ENCODE measurements around the gene SPA17. TPM values are rescaled to one million over a fixed set of nuclear protein-coding genes. Genes with fewer than 3 reads are reported as not detected.

The SPA17 gene
- total and polyA plus RNA-seq, 2 experiments from 2014 or later = 9.3 to 13.2 TPM

DNA sequence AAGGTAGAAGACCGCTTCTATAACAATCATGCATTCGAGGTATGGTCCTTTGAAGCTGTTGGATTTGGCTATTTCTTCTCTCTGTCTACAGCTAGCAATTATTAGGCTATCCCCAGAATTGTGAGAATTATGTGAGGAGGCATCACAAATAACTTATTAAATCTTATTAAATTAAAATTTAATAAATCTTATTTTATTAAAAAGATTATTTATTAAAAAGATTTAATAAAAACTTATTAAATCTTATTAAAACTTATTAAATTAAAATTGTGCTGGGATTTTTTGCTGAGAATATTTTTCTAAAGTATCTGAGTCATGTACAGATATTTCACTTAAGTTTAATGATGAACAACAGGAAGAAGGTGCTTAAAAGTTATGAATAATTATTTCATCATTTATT, 7.7 kb downstream of the SPA17 start:
- H3K4me1 ChIP-seq (ENCODE audit: low read depth) = no peaks in the 10 kb centered on the region
- no peak overlapping the region for H3K4me3 ChIP-seq
- TF ChIP-seq, protein P1, sequence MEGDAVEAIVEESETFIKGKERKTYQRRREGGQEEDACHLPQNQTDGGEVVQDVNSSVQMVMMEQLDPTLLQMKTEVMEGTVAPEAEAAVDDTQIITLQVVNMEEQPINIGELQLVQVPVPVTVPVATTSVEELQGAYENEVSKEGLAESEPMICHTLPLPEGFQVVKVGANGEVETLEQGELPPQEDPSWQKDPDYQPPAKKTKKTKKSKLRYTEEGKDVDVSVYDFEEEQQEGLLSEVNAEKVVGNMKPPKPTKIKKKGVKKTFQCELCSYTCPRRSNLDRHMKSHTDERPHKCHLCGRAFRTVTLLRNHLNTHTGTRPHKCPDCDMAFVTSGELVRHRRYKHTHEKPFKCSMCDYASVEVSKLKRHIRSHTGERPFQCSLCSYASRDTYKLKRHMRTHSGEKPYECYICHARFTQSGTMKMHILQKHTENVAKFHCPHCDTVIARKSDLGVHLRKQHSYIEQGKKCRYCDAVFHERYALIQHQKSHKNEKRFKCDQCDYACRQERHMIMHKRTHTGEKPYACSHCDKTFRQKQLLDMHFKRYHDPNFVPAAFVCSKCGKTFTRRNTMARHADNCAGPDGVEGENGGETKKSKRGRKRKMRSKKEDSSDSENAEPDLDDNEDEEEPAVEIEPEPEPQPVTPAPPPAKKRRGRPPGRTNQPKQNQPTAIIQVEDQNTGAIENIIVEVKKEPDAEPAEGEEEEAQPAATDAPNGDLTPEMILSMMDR (IDR thresholded peaks at IDR 0.05; ENCODE audit: low read depth, low read length) = no peak
- DNase-seq (ENCODE audit: low read depth in 1 of 2, low spot score in 1 of 2) = no peak
- H3K27me3 ChIP-seq = no peaks in the 10 kb centered on the region
- H3K36me3 ChIP-seq = no peaks in the 10 kb centered on the region
- H3K27ac ChIP-seq = no peak overlapping the region
- H3K9me3 ChIP-seq (ENCODE audit: low read depth) = no peaks in the 10 kb centered on the region

DNA sequence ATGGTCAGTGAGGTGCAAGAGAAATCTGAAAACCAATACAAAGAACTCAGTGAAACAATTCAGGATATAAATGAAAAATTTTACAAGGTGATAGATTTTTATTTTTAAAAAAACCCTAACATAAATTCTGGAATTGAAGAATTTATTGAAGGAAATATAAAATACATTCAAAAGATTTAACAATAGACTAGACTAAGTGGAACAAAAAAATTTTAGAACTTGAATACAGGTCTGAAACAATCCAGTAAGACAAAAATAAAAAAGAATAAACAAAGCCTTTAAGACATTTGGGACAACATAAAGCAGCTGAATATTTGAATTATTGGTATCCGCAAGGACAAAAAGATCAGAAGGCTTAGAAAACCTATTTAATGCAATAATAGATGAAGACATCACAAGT, 8.7 kb downstream of the SPA17 start:
- H3K27me3 ChIP-seq = no peaks in the 10 kb centered on the region

DNA sequence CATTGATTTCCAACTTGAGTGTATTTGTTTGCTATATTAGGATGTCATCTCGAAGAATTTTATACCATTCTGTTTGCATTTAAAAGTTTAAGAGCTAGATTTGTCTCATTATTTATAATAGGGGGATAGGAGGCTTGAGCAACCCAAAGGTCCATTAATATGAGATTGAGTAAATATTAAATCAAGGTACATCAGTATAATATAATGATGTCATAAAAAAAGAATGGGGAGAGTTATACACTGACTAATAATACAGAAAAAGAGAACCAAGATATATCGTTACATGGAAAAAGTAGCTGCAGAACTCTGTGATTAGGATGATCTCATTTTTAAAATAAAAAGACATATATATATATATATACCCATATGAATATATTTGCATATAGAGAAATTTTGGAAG, 19.4 kb downstream of the SPA17 start:
- no peak for DNase-seq (ENCODE audit: low read depth in 1 of 2, low spot score in 1 of 2)
- Histone ChIP-seq H3K4me3 (no peak overlapping the region), H3K9me3 (ENCODE audit: low read depth) (no peaks in the 10 kb centered on the region), H3K36me3 (no peaks in the 10 kb centered on the region), H3K27ac (no peak overlapping the region), H3K4me1 (ENCODE audit: low read depth) (peaks cover 29% of the 10 kb centered on the region), H3K27me3 (peaks cover 8% of the 10 kb centered on the region)
- TF ChIP-seq, protein P1 (IDR thresholded peaks at IDR 0.05; ENCODE audit: low read depth, low read length) = no peak

More for the DNA sequence above, 8.7 kb downstream of the SPA17 start:
- TF ChIP-seq, protein P1 (IDR thresholded peaks at IDR 0.05; ENCODE audit: low read depth, low read length) = no peak
- H3K4me3 ChIP-seq = no peak overlapping the region
- no peaks in the 10 kb centered on the region for H3K36me3 ChIP-seq
- H3K27ac ChIP-seq = no peak overlapping the region
- no peaks in the 10 kb centered on the region for H3K9me3 ChIP-seq (ENCODE audit: low read depth)
- no peak for DNase-seq (ENCODE audit: low read depth in 1 of 2, low spot score in 1 of 2)
- H3K4me1 ChIP-seq (ENCODE audit: low read depth) = no peaks in the 10 kb centered on the region

DNA sequence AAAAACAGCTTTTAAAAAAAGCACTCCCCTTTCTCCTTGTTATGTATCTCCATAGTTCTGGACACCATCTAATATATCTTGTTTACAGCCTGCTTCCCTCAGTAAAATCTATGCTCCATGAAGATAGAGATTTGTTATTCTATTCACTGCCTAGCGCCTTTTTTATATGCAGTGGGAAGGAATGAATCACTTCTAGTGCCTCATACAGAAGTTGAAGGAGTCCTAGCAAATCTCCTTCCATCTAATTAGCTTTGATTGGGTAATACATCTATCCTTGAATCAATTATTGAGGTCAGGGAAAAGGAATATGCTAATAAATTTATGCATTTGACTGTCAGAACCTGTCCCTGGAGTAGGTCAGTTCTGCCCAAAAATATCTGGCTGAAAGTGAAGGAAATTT, 25.8 kb downstream of the SPA17 start:
- no peak for DNase-seq (ENCODE audit: low read depth in 1 of 2, low spot score in 1 of 2)
- Histone ChIP-seq H3K27ac (no peak overlapping the region), H3K9me3 (ENCODE audit: low read depth) (no peaks in the 10 kb centered on the region), H3K4me3 (no peak overlapping the region), H3K36me3 (no peaks in the 10 kb centered on the region), H3K4me1 (ENCODE audit: low read depth) (peaks cover 20% of the 10 kb centered on the region), H3K27me3 (peaks cover 6% of the 10 kb centered on the region)
- TF ChIP-seq, protein P1 (IDR thresholded peaks at IDR 0.05; ENCODE audit: low read depth, low read length) = no peak

DNA sequence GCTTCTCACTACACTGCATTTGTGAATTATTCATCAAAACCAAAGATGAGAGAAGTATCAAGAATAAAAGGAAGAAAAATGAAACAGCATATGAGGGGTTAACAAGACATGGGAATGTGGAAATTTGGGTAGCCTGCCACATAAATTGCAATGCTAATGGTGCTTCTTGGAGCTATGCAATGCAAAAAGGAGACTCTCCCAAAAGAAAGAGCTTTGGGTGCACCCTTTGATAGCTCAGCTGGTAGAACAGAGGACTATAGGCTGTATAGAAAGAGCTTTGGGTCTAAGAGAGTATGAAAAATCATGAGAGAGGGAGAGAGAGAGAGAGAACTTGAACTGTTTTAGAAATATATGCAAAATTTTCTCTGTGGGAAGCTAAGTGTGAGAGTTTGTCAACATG, 26.3 kb downstream of the SPA17 start:
- Histone ChIP-seq H3K4me3 (no peak overlapping the region), H3K27me3 (peaks cover 6% of the 10 kb centered on the region)
- TF ChIP-seq, protein P1 (IDR thresholded peaks at IDR 0.05; ENCODE audit: low read depth, low read length) = no peak

DNA sequence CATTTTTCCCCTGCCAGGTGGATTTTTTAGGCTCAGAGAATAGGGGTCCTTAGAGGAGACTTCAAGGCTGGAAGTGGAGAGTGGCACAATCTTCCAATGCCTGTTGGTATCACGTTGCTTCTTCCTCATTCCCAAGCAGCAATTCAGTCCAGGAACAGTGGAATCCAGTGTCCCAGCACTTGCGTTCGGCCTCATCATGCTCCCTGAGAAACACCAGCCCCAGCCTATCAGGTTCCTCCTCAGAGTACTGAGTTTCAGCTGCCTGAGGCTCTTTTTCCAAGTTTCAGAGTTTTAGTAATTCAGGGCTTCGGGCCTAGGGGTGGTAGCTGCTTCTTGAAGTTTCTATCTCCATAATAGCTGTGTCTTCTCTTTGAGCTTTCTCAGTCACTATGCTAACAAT, 34.1 kb downstream of the SPA17 start:
- Histone ChIP-seq H3K9me3 (ENCODE audit: low read depth) (no peaks in the 10 kb centered on the region), H3K27ac (no peak overlapping the region), H3K4me1 (ENCODE audit: low read depth) (no peaks in the 10 kb centered on the region), H3K4me3 (no peak overlapping the region), H3K27me3 (peaks cover 9% of the 10 kb centered on the region), H3K36me3 (no peaks in the 10 kb centered on the region)
- DNase-seq (ENCODE audit: low read depth in 1 of 2, low spot score in 1 of 2) = no peak
- TF ChIP-seq, protein P1 (IDR thresholded peaks at IDR 0.05; ENCODE audit: low read depth, low read length) = no peak

More for the DNA sequence above, 26.3 kb downstream of the SPA17 start:
- no peaks in the 10 kb centered on the region for H3K36me3 ChIP-seq
- H3K27ac ChIP-seq = no peak overlapping the region
- H3K4me1 ChIP-seq (ENCODE audit: low read depth) = peaks cover 20% of the 10 kb centered on the region
- H3K9me3 ChIP-seq (ENCODE audit: low read depth) = no peaks in the 10 kb centered on the region
- no peak for DNase-seq (ENCODE audit: low read depth in 1 of 2, low spot score in 1 of 2)

Measured in cardiac muscle cell (in vitro differentiated cells and primary cell).